ENCODE data around the gene SF3B5. TPM values are rescaled to one million over a fixed set of nuclear protein-coding genes. Genes with fewer than 3 reads are reported as not detected.
"Not testable (repeated sequence)": the region's sequence is repeated elsewhere in the genome, so short reads cannot be mapped to it uniquely, and the experiment has no call there.

Gene SF3B5
- total RNA-seq, 1 donor from 2014 or later, result 112 TPM

DNA sequence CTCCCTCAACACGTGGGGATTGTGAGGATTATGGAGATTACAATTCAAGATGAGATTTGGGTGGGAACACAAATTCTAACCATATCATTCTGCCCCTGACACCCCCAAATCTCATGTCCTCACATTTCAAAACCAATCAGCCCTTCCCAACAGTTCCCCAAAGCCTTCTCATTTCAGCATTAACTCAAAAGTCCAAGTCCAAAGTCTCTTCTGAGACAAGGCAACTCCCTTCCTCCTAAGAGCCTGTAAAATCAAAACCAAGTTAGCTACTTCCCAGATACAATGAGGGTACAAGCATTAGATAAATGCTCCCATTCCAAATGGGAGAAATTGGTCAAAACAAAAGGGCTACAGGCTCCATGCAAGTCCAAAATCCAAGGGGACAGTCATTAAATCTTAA, 47.7 kb downstream of the SF3B5 start:
- H3K4me3 ChIP-seq, result no peak overlapping the region
- DNase-seq (no peak), ATAC-seq (no peak)
- H3K27me3 ChIP-seq (ENCODE audit: low read depth), result no peaks in the 10 kb centered on the region
- intact Hi-C loops (cut with DNase I), result no loop called here
- no peak overlapping the region for H3K27ac ChIP-seq
- no peaks in the 10 kb centered on the region for H3K9me3 ChIP-seq
- H3K4me1 ChIP-seq, result no peaks in the 10 kb centered on the region
- no peaks in the 10 kb centered on the region for H3K36me3 ChIP-seq
- TF ChIP-seq, protein P1, sequence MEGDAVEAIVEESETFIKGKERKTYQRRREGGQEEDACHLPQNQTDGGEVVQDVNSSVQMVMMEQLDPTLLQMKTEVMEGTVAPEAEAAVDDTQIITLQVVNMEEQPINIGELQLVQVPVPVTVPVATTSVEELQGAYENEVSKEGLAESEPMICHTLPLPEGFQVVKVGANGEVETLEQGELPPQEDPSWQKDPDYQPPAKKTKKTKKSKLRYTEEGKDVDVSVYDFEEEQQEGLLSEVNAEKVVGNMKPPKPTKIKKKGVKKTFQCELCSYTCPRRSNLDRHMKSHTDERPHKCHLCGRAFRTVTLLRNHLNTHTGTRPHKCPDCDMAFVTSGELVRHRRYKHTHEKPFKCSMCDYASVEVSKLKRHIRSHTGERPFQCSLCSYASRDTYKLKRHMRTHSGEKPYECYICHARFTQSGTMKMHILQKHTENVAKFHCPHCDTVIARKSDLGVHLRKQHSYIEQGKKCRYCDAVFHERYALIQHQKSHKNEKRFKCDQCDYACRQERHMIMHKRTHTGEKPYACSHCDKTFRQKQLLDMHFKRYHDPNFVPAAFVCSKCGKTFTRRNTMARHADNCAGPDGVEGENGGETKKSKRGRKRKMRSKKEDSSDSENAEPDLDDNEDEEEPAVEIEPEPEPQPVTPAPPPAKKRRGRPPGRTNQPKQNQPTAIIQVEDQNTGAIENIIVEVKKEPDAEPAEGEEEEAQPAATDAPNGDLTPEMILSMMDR (IDR thresholded peaks at IDR 0.05), result no peak

DNA sequence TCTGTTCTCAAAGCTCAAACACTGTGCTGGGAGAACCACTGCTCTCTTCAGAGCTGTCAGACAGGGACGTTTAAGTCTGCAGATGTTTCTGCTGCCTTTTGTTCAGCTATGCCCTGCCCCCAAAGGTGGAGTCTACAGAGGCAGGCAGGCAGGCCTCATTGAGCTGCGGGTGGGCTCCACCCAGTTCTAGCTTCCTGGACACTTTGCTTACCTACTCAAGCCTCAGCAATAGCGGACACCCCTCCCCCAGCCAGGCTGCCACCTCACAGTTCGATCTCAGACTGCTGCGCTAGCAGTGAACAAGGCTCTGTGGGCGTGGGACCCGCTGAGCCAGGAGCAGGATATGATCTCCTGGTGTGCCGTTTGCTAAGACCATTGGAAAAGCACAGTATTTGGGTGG, 48.7 kb downstream of the SF3B5 start:
- H3K4me1 ChIP-seq; intact Hi-C loops (cut with DNase I); H3K4me3 ChIP-seq; ATAC-seq; H3K36me3 ChIP-seq; H3K27me3 ChIP-seq (ENCODE audit: low read depth); DNase-seq; H3K9me3 ChIP-seq; H3K27ac ChIP-seq: not testable (repeated sequence)

DNA sequence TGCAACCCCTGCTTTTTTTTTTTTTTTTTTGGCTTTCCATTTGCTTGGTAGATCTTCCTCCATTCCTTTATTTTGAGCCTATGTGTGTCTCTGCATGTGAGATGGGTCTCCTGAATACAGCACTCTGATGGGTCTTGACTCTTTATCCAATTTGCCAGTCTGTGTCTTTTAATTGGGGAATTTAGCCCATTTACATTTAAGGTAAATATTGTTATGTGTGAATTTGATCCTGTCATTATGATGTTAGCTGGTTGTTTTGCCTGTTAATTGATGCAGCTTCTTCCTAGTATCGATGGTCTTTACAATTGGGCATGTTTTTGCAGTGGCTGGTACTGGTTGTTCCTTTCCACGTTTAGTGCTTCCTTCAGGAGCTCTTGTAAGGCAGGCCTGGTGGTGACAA, 50.4 kb downstream of the SF3B5 start:
- H3K36me3 ChIP-seq; H3K27ac ChIP-seq; ATAC-seq; H3K4me3 ChIP-seq; H3K27me3 ChIP-seq (ENCODE audit: low read depth); intact Hi-C loops (cut with DNase I); H3K9me3 ChIP-seq; H3K4me1 ChIP-seq; DNase-seq: not testable (repeated sequence)

Other genes with a start within 250 kb of the SF3B5 start
- not detected for gene ZC2HC1B, start 231.1 kb downstream of the SF3B5 start, total RNA-seq
- gene PLAGL1, start 87.3 kb downstream of the SF3B5 start, total RNA-seq, result 44.7 TPM
- 54.1 TPM for gene STX11, start 54.9 kb upstream of the SF3B5 start, total RNA-seq
- 275 TPM for gene UTRN, start 189.8 kb upstream of the SF3B5 start, total RNA-seq